ENCODE measurements around the gene MLPH.

DNA sequence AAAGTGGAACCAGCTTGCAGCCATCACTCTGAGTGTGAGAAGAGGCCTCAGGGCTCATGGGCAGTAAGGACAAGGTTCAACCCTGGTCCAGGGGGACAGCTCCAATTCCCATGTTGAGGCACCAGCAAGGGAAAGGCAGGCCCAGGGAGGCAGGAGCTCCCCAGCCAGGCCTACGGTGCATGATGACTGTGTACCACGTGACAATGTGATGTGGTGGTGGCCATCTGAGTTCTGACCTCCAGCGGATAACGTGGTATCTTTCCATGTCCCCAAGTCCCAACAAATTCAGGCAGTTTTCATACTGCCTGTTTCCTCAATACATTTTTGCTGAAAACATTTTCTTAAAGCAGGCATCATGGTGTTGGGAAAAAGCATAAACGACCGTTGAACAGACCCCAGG lies 36.9 kb upstream of the MLPH start:
- TF ChIP-seq EZH2 (IDR thresholded peaks at IDR 0.05; ENCODE audit: low read depth), result no peak
- TF ChIP-seq, protein P1, sequence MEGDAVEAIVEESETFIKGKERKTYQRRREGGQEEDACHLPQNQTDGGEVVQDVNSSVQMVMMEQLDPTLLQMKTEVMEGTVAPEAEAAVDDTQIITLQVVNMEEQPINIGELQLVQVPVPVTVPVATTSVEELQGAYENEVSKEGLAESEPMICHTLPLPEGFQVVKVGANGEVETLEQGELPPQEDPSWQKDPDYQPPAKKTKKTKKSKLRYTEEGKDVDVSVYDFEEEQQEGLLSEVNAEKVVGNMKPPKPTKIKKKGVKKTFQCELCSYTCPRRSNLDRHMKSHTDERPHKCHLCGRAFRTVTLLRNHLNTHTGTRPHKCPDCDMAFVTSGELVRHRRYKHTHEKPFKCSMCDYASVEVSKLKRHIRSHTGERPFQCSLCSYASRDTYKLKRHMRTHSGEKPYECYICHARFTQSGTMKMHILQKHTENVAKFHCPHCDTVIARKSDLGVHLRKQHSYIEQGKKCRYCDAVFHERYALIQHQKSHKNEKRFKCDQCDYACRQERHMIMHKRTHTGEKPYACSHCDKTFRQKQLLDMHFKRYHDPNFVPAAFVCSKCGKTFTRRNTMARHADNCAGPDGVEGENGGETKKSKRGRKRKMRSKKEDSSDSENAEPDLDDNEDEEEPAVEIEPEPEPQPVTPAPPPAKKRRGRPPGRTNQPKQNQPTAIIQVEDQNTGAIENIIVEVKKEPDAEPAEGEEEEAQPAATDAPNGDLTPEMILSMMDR (conservative IDR thresholded peaks at IDR 0.05), result no peak

Data from PC-9 (cell line).